Muscle of leg (tissue), 16 donors: ENCODE results near the gene DLG2. TPM values are rescaled to one million over a fixed set of nuclear protein-coding genes. Genes with fewer than 3 reads are reported as not detected.
"Not testable (repeated sequence)": the region's sequence is repeated elsewhere in the genome, so short reads cannot be mapped to it uniquely, and the experiment has no call there.

Experiments used
- DNase-seq: peaks from one replicate; pipeline ENCODE4 v3.0.0; 2013
- H3K27ac ChIP-seq: one replicate; pipeline ENCODE4 v1.5.1; 2013; ENCODE audit warnings: mild to moderate bottlenecking, low read length, control low read depth
- H3K27me3 ChIP-seq: one replicate; pipeline ENCODE4 v1.6.1; 2013; ENCODE audit warnings: low read length; ENCODE audit not compliant: control insufficient read depth, insufficient read depth
- H3K36me3 ChIP-seq: one replicate; pipeline ENCODE4 v1.6.1; 2013; ENCODE audit warnings: low read length; ENCODE audit not compliant: control insufficient read depth, insufficient read depth
- H3K4me1 ChIP-seq: one replicate; pipeline ENCODE4 v1.6.1; 2013; ENCODE audit warnings: low read length; ENCODE audit not compliant: control insufficient read depth, insufficient read depth
- H3K4me3 ChIP-seq: one replicate; pipeline ENCODE4 v1.5.1; 2013; ENCODE audit warnings: low read length, control low read depth
- H3K9me3 ChIP-seq: replicated peaks from 2 replicates; pipeline ENCODE4 v1.6.1; 2013; ENCODE audit warnings: low read depth, low read length; ENCODE audit not compliant: control insufficient read depth
- WGBS: methylation state at CpG from one replicate; pipeline ENCODE4 v1.1.5; 2013; ENCODE audit warnings: missing lambda C conversion rate; ENCODE audit not compliant: insufficient coverage; 5-methylcytosine and 5-hydroxymethylcytosine counted together
- long read RNA-seq, 11 donors: transcript quantifications; one replicate each; lab custom pipeline, GENCODE V29; 2026
- polyA plus RNA-seq, 8 donors: library from polyadenylated mRNA; unstranded; fragments of 120-200 nt; gene quantifications; one replicate each; pipeline versions ENCODE4 v1.2.1 to v1.2.3, GENCODE V29; 2013; ENCODE audit warnings: inconsistent platforms in 1 of 8, low replicate concordance in 1 of 8; ENCODE audit not compliant: insufficient read length in 8 of 8, insufficient read depth in 1 of 8
- total RNA-seq: library from RNA; stranded (reverse); fragments of 120-200 nt; gene quantifications from one replicate; pipeline ENCODE4 v1.2.4, GENCODE V29; 2013

Gene DLG2
- 14.5 TPM for total RNA-seq
- polyA plus RNA-seq: 10 to 100 TPM in 6 of 8 donors, 1 to 10 TPM in 2; 6.4 to 19.3 (median 10.9) TPM
- long read RNA-seq, donor 1: 0 reads
- long read RNA-seq, donor 2: 0 reads
- long read RNA-seq, donor 3, full-length matches to known transcripts: 1 of 1 reads
- long read RNA-seq, donor 3, partial matches to known transcripts: 0 of 1 reads
- long read RNA-seq, donor 3, other reads (novel, unspliced or antisense): 0 of 1 reads
- long read RNA-seq, donor 4: 0 reads
- long read RNA-seq, donor 5: 0 reads
- long read RNA-seq, donor 6, partial matches to known transcripts: 54 of 143 reads
- long read RNA-seq, donor 6, other reads (novel, unspliced or antisense): 89 of 143 reads
- long read RNA-seq, donor 7, partial matches to known transcripts: 39 of 96 reads
- long read RNA-seq, donor 7, other reads (novel, unspliced or antisense): 57 of 96 reads
- long read RNA-seq, donor 8: 0 reads
- long read RNA-seq, donor 9, partial matches to known transcripts: 105 of 171 reads
- long read RNA-seq, donor 9, other reads (novel, unspliced or antisense): 66 of 171 reads
- long read RNA-seq, donor 10, partial matches to known transcripts: 32 of 115 reads
- long read RNA-seq, donor 10, other reads (novel, unspliced or antisense): 83 of 115 reads
- long read RNA-seq, donor 11: 0 reads

DNA sequence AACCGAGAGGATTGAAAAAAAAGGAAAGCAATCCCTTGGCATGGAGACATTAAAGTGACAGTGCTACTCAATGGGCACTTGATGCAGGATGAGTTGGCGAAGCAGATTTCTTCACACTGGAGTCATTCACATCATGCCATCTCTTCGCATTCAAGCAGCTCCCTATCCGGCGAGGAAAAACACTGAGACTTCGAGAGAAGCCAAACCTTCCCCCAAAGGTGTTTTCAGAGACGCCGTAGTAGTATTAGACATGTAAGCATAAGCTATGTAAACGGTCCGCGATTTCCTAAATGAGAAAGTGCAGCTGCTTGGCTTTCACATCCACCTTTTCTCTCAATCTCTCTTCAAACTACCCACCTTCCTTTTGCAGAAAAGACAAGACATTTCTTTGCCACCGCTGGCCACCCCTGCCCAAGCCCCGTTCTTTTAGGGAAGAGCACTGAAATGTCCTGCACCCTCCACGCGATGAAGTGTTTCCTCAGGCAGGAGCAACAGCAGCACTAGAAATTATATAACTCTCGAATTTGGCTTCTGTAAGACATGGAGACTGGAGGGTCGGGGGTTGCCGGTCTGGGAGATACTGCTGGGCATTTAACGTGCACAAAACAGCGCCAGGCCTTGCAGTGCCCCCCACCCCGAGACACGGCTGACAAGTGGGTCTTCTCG, at the start of gene DLG2:
DLG2 (minus strand) TSS at position 13 of the 666 bp plus-strand sequence.
- Histone ChIP-seq H3K27ac (peak within 1 kb of the TSS; percentile 97), H3K9me3 (no peaks in the 10 kb centered on the region), H3K4me1 (peaks cover 6% of the 10 kb centered on the region), H3K36me3 (no peaks in the 10 kb centered on the region), H3K4me3 (peak within 1 kb of the TSS; percentile 71), H3K27me3 (no peaks in the 10 kb centered on the region)
- 0% methylated on average over 10 of the region's 23 CpGs for WGBS
- peak; percentile 71 for DNase-seq

DNA sequence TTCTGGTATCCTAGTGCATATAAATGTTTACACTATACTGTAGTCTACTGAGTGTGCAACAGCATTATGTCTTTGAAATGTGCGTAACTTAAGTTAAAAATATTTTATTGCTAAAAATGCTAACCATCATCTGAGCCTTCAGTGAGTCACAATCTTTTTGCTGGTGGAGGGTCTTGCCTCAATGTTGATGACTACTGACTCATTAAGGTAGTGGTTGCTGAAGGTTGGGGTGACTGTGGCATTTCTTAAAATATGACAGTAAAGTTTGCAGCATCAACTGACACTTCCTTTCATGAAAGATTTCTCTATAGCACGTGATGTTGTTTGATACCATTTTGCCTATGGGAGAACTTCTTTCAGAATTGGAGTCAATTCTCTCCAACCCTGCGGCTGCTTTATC, 46.2 kb upstream of the DLG2 start:
- H3K4me1 ChIP-seq: no peaks in the 10 kb centered on the region
- H3K9me3 ChIP-seq: peaks cover 3% of the 10 kb centered on the region
- no peak overlapping the region for H3K4me3 ChIP-seq
- no peak for DNase-seq
- no CpG with 5 or more reads among the region's 3 CpGs for WGBS
- H3K27ac ChIP-seq: no peak overlapping the region
- H3K36me3 ChIP-seq: no peaks in the 10 kb centered on the region
- no peaks in the 10 kb centered on the region for H3K27me3 ChIP-seq

DNA sequence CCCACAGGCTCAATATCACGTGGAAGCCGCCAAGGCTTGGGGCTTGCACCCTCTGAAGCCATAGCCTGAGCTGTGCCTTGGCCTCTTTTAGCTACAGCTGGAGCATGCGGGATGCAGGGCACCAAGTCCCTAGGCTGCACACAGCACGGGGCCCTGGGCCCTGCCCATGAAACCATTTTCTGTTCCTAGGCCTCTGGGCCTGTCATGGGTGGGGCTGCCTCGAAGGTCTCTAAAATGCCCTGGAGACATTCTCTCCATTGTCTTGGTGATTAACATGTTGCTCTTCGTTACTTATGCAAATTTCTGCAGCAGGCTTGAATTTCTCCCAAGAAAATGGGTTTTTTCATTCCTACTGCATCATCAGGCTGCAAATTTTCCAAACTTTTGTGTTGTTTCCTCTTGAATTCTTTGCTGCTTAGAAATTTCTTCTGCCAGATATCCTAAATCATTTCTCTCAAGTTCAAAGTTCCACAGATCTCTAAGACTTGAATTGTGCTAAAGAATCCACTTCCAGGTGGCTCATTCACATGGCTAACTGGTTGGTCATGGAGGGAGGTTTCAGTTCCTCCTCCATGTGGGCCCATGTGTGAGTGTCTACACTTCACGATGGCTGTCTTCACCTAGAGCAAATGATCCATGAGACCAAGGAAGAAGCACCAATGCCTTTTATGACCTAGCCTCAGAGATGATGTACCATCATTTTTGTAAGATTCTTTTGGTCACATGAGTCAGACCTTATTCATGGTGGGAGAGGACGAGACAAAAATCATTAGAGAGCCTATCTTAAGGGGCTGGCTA, 45.2 kb upstream of the DLG2 start:
- 85% methylated on average over 6 of the region's 8 CpGs for WGBS
- no peak for DNase-seq

DNA sequence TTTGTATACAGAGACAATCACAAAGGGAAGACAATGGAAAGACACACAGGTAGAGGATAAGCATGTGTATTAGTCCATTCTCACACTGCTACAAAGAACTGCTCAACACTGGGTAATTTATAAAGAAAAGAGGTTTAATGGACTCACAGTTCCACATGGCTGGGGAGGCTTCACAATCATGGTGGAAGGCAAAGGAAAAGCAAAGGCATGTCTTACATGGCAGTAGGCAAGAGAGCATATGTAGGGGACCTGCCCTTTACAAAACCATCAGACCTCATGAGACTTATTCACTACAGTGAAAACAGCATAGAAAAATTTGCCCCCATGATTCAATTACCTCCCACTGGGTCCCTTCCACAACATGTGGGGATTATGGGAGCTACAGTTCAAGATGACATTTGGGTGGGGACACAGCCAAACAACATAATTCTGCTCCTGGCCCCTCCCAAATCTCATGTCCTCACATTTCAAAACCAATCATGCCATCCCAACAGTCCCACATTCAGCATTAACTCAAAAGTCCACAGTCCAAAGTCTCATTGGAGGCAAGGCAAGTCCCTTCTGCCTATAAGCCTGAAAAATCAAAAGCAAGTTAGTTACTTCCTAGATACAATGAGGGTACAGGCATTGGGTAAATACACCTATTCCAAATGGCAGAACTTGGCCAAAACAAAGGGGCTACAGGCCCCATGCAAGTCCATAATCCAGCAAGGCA, 44.0 kb upstream of the DLG2 start:
- not testable (repeated sequence) for H3K27ac ChIP-seq, H3K4me1 ChIP-seq

More for the DNA sequence above, 45.2 kb upstream of the DLG2 start:
- H3K27me3 ChIP-seq: no peaks in the 10 kb centered on the region
- H3K4me1 ChIP-seq: no peaks in the 10 kb centered on the region
- no peaks in the 10 kb centered on the region for H3K36me3 ChIP-seq
- no peak overlapping the region for H3K4me3 ChIP-seq
- no peak overlapping the region for H3K27ac ChIP-seq
- peaks cover 3% of the 10 kb centered on the region for H3K9me3 ChIP-seq

GRCh38 chr11:85668157-85668556, 41.0 kb upstream of the DLG2 start:
- WGBS: no CpG with 5 or more reads among the region's 1 CpG
- Histone ChIP-seq H3K4me3 (no peak overlapping the region), H3K27ac (no peak overlapping the region), H3K27me3 (no peaks in the 10 kb centered on the region), H3K9me3 (no peaks in the 10 kb centered on the region), H3K36me3 (peaks cover 2% of the 10 kb centered on the region), H3K4me1 (peaks cover 2% of the 10 kb centered on the region)
- no peak for DNase-seq

More for the DNA sequence above, 44.0 kb upstream of the DLG2 start:
- not testable (repeated sequence) for H3K27me3 ChIP-seq, H3K4me3 ChIP-seq, H3K9me3 ChIP-seq, DNase-seq, H3K36me3 ChIP-seq

GRCh38 chr11:85666687-85667086, 39.5 kb upstream of the DLG2 start:
- Histone ChIP-seq H3K27me3 (no peaks in the 10 kb centered on the region), H3K36me3 (peaks cover 10% of the 10 kb centered on the region), H3K4me3 (no peak overlapping the region), H3K9me3 (no peaks in the 10 kb centered on the region), H3K27ac (no peak overlapping the region), H3K4me1 (peaks cover 6% of the 10 kb centered on the region)
- WGBS: no CpG with 5 or more reads among the region's 3 CpGs
- DNase-seq: no peak

- peaks cover 10% of the 10 kb centered on the region for H3K36me3 ChIP-seq
- no peak overlapping the region for H3K4me3 ChIP-seq
- H3K27ac ChIP-seq: no peak overlapping the region
- DNase-seq: peak; percentile 10
- H3K27me3 ChIP-seq: no peaks in the 10 kb centered on the region
- no peaks in the 10 kb centered on the region for H3K9me3 ChIP-seq
- peaks cover 6% of the 10 kb centered on the region for H3K4me1 ChIP-seq
- 83% methylated on average over 1 of the region's 5 CpGs for WGBS
Measured at GRCh38 chr11:85665733-85666132, 38.6 kb upstream of the DLG2 start.

DNA sequence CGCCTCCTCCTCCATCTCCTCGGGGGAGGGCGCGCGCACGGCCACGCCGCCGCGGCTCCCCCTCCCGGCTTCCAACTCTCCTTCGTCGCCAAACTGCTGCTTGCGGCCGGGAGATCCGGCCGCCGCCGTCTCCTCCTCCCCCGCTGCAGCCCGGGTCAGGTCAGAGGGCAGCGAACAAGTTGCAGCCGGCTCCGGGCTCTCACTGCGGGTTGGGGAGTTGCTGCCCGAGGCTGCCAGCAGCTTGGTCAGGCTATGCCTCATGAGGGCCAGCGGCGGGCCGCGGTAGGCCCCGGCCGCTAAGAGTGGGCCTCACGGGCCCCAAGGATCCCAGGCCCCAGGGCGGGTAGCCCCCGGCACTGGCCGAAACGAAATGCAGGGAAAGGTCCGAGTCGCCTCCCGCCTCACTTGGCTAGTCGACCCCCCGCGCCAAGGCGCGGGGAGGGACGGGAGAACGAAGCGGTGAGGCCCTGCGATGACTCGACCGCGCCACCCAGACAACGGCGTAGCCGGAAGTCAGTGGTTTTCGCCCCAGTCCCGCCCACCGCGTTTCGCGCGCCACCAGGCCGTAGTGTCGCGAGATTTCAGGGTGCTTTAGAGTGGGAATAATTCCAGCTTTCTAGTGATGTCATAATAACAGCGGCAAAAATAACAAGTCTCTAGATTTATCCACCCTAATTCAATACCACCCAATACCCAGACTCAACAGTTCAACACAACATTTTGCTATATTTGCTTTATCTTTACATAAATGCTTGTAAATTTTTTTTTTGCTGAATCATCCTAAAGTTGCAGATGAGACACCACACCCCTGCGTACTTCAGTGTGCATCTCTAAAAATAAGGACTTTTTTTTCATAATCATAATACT, 37.7 kb upstream of the DLG2 start, which contains the start of gene CREBZF:
CREBZF (minus strand) TSS at position 515 of the 867 bp plus-strand sequence; CDS start at position 261, 254 bp downstream.
- DNase-seq: peak; percentile 98
- under 1% methylated on average over 55 of the region's 67 CpGs for WGBS
- Histone ChIP-seq H3K36me3 (peaks cover 11% of the 10 kb centered on the region), H3K9me3 (no peaks in the 10 kb centered on the region), H3K27me3 (no peaks in the 10 kb centered on the region), H3K4me3 (peak within 1 kb of the TSS; percentile 88), H3K4me1 (peaks cover 6% of the 10 kb centered on the region), H3K27ac (peak within 1 kb of the TSS; percentile 99)
